Stomach (tissue), 9 donors: ENCODE data around the gene SNX13. TPM values are rescaled to one million over a fixed set of nuclear protein-coding genes. Genes with fewer than 3 reads are reported as not detected.

ENCODE experiments used
- DNase-seq, 2 donors: peaks; one replicate each; pipeline versions ENCODE4 v3.0.0 to v3.0.0-alpha.2; 2013 to 2019
- H3K27ac ChIP-seq, 5 donors: fragments of 200-600 bp in 4 of 5; sonication (generic) in 4 of 5; one replicate each; pipeline ENCODE4 v1.5.1; 2013 to 2019; ENCODE audit warnings: mild to moderate bottlenecking in 1 of 5, moderate library complexity in 1 of 5
- H3K27me3 ChIP-seq, 3 donors: fragments of 200-600 bp; sonication (generic); one replicate each; pipeline ENCODE4 v1.5.1; 2017 to 2019; ENCODE audit warnings: mixed run types in 1 of 3
- H3K36me3 ChIP-seq, 4 donors: fragments of 200-600 bp; sonication (generic); 1 replicate in 3 of 4; 2 replicates in 1 of 4; pipeline ENCODE4 v1.5.1; 2016 to 2019
- H3K4me1 ChIP-seq, 4 donors: fragments of 200-600 bp; sonication (generic); one replicate each; pipeline ENCODE4 v1.5.1; 2016 to 2019
- H3K4me3 ChIP-seq, 4 donors: fragments of 200-600 bp; sonication (generic) in 3 of 4; one replicate each; pipeline ENCODE4 v1.5.1; 2016 to 2019; ENCODE audit warnings: mild to moderate bottlenecking in 1 of 4
- H3K9me3 ChIP-seq, 4 donors: fragments of 200-600 bp; sonication (generic); one replicate each; pipeline ENCODE4 v1.5.1; 2016 to 2019
- EP300 ChIP-seq: sonication (generic); formaldehyde crosslinking; IDR thresholded peaks from one replicate; pipeline ENCODE4 v1.6.1; 2017; ENCODE audit warnings: antibody characterized with exemption
- POLR2A ChIP-seq, 4 donors: fragments of 450-650 bp; IDR thresholded peaks; one replicate each; pipeline ENCODE4 v1.6.1; 2016; ENCODE audit warnings: antibody characterized with exemption in 4 of 4, control low read depth in 2 of 4, mild to moderate bottlenecking in 1 of 4, moderate library complexity in 1 of 4
- POLR2AphosphoS5 ChIP-seq, 3 donors: sonication (generic); formaldehyde crosslinking; IDR thresholded peaks; one replicate each; pipeline ENCODE4 v1.6.1; 2016; ENCODE audit warnings: antibody characterized with exemption in 3 of 3
- WGBS, 5 donors: extraction: QIAGEN DNeasy Blood & Tissue Kit in 3 of 5; methylation state at CpG; one replicate each; pipeline versions ENCODE4 v1.1.5 to v1.1.7; 2013 to 2018; 5-methylcytosine and 5-hydroxymethylcytosine counted together
- intact Hi-C: fragments of 100-400 bp; cut with DNase I; formaldehyde crosslinking; loops from one replicate; pipeline ENCODE4 v1.15.1; 2023; ENCODE audit warnings: low total_unique reads
- polyA plus RNA-seq, 3 donors: library from polyadenylated mRNA; stranded (reverse); fragments of 200-250 nt; gene quantifications; one replicate each; pipeline ENCODE4 v1.2.3, GENCODE V29; 2013
- total RNA-seq, 5 donors: library from RNA; depleted of rRNA; stranded (reverse); fragments of >200 nt; gene quantifications; one replicate each; pipeline versions ENCODE4 v1.1.0 to v1.2.3, GENCODE V29; 2014 to 2016
- TF ChIP-seq, protein P1 (sequence below), 7 experiments: fragments of 450-650 bp in 4 of 7; fragments of 200-600 bp in 3 of 7; sonication (generic) in 3 of 7; IDR thresholded peaks; one replicate each; pipeline ENCODE4 v1.5.1; 2016 to 2019; ENCODE audit warnings: antibody characterized with exemption in 7 of 7, control low read depth in 2 of 7, mild to moderate bottlenecking in 1 of 7
- donor health status: healthy with polysubstance abuse.
- donor health status: Bipolar disorder and iron deficiency.
- donor health status: healthy.

Gene SNX13
- total and polyA plus RNA-seq, 8 donors: 6.0 to 115 (median 34.6) TPM

- intact Hi-C loops: no loop called here
- DNase-seq: no peak
- TF ChIP-seq POLR2A (IDR thresholded peaks at IDR 0.05) (no peak), POLR2AphosphoS5 (IDR thresholded peaks at IDR 0.05) (no peak), EP300 (no peak)
- TF ChIP-seq, protein P1, sequence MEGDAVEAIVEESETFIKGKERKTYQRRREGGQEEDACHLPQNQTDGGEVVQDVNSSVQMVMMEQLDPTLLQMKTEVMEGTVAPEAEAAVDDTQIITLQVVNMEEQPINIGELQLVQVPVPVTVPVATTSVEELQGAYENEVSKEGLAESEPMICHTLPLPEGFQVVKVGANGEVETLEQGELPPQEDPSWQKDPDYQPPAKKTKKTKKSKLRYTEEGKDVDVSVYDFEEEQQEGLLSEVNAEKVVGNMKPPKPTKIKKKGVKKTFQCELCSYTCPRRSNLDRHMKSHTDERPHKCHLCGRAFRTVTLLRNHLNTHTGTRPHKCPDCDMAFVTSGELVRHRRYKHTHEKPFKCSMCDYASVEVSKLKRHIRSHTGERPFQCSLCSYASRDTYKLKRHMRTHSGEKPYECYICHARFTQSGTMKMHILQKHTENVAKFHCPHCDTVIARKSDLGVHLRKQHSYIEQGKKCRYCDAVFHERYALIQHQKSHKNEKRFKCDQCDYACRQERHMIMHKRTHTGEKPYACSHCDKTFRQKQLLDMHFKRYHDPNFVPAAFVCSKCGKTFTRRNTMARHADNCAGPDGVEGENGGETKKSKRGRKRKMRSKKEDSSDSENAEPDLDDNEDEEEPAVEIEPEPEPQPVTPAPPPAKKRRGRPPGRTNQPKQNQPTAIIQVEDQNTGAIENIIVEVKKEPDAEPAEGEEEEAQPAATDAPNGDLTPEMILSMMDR (IDR thresholded peaks at IDR 0.05): no peak
- WGBS, 5 donors: 85 to 93% (median 88%) methylated on average over 6 of the region's 6 CpGs
- H3K4me3 ChIP-seq: no peak overlapping the region
- H3K27me3 ChIP-seq: no peaks in the 10 kb centered on the region
- H3K27ac ChIP-seq: no peak overlapping the region
- no peaks in the 10 kb centered on the region for H3K9me3 ChIP-seq
- no peaks in the 10 kb centered on the region for H3K4me1 ChIP-seq
- no peaks in the 10 kb centered on the region for H3K36me3 ChIP-seq
Observed at GRCh38 chr7:17988141-17988540, 47.8 kb upstream of the SNX13 start.

- Histone ChIP-seq H3K4me1 (no peaks in the 10 kb centered on the region), H3K27ac (no peak overlapping the region), H3K27me3 (no peaks in the 10 kb centered on the region), H3K36me3 (no peaks in the 10 kb centered on the region), H3K4me3 (no peak overlapping the region), H3K9me3 (no peaks in the 10 kb centered on the region)
- intact Hi-C loops: no loop called here
- 50 to 68% (median 56%) methylated on average over 1 of the region's 1 CpG for WGBS, 5 donors
- DNase-seq: no peak
- TF ChIP-seq, protein P1 (IDR thresholded peaks at IDR 0.05): no peak
- TF ChIP-seq POLR2A (IDR thresholded peaks at IDR 0.05) (no peak), EP300 (no peak), POLR2AphosphoS5 (IDR thresholded peaks at IDR 0.05) (no peak)
Observed at GRCh38 chr7:17986851-17987250, 46.6 kb upstream of the SNX13 start.

DNA sequence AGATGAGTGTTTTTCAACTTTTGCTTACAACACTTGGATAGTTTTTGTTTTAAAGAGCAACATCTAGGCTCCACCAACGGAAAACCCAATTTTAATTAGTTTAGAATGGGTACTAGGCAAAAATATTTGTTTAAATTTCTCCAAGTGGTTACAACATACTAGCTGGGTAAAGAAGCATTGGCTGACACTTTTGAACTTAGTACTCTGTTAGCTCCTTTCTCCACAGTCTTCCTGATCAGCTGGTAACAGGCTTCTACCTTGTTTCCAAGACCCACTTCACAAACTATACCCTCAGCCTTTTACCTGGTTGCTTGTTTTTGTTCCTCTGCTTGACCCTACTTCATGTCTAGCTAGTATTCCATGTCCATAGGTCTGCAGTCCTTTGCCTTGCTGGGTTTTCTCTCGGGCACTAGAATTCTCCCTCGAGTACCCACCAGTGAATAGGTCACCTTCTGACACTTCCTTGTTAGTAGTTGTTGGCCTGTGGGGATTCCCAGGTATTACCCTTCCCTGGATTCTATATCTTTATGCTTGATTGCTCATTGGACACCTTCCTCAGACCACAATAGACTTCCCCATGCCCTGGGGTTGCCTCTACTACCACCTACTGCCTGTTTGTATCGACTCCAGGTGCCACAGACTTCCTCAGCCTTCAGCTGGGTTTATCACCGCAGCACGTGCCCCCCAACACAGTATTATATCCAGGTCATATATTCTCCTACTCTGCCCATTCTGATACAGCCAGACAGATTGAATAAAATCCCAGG lies 45.4 kb upstream of the SNX13 start:
- TF ChIP-seq POLR2AphosphoS5 (IDR thresholded peaks at IDR 0.05) (no peak), EP300 (no peak), POLR2A (IDR thresholded peaks at IDR 0.05) (no peak)
- TF ChIP-seq, protein P1 (IDR thresholded peaks at IDR 0.05): no peak
- H3K27ac ChIP-seq: no peak overlapping the region
- H3K36me3 ChIP-seq: no peaks in the 10 kb centered on the region
- no peaks in the 10 kb centered on the region for H3K9me3 ChIP-seq
- 78 to 87% (median 86%) methylated on average over 6 of the region's 6 CpGs for WGBS, 5 donors
- no peaks in the 10 kb centered on the region for H3K4me1 ChIP-seq
- H3K27me3 ChIP-seq: no peaks in the 10 kb centered on the region
- DNase-seq: no peak
- H3K4me3 ChIP-seq: no peak overlapping the region
- intact Hi-C loops: no loop called here

GRCh38 chr7:17984288-17984687 lies 44.0 kb upstream of the SNX13 start:
- WGBS, 5 donors: 83 to 94% (median 92%) methylated on average over 1 of the region's 1 CpG
- H3K4me3 ChIP-seq: no peak overlapping the region
- DNase-seq: no peak

More at GRCh38 chr7:17984288-17984687, 44.0 kb upstream of the SNX13 start:
- Histone ChIP-seq H3K27me3 (no peaks in the 10 kb centered on the region), H3K36me3 (no peaks in the 10 kb centered on the region), H3K4me1 (no peaks in the 10 kb centered on the region), H3K27ac (no peak overlapping the region), H3K9me3 (no peaks in the 10 kb centered on the region)
- TF ChIP-seq POLR2A (IDR thresholded peaks at IDR 0.05) (no peak), EP300 (no peak), POLR2AphosphoS5 (IDR thresholded peaks at IDR 0.05) (no peak)
- TF ChIP-seq, protein P1 (IDR thresholded peaks at IDR 0.05): no peak
- intact Hi-C loops: no loop called here
